AG09319 (cell line): ENCODE results near the gene CAVIN1.

Experiments used
- DNase-seq: peaks from one replicate; pipeline ENCODE4 v3.0.0-alpha.2; 2010; ENCODE audit warnings: low read depth; ENCODE audit errors: extremely low read depth
- TF ChIP-seq, protein P1 (sequence below): IDR thresholded peaks from 2 replicates; pipeline ENCODE4 v1.5.1; 2011; ENCODE audit warnings: low read depth, mild to moderate bottlenecking, inconsistent platforms, low read length, moderate library complexity

The CAVIN1 gene

DNA sequence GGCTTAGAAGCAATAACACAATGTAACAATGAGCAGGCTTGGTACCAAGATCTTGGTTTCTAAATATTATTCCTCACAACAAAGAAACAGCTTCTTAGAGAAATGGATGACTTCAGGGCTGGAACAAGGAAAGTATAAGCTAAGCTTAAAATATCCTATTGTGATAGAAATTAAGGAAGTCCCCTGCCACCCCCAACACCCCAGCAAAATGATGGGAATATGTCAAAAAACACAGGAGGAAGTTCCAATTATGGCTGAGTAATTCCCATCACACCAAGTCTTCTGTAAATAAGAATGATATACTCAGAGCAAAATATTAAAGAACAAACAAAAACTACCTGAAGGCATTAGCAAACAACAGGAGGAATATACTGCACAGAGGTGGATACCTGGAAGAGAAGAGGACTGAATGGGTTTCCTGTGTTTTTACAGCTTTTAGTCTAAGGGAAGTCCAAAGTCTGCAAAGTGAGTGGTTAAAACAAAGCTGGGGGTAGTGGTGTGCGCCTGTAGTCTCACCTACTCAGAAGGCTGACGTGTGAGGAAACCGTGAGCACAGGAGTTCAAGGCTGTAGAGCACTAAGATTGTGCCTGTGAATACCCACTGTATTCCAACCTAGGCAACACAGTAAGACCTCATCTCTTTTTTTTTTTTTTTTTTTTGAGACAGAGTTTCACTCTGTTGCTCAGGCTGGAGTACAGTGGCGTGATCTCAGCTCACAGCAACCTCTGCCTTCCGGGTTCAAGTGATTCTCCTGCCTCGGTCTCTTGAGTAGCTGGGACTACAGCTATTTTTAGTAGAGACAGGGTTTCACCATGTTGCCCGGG, 18.5 kb upstream of the CAVIN1 start:
- TF ChIP-seq, protein P1, sequence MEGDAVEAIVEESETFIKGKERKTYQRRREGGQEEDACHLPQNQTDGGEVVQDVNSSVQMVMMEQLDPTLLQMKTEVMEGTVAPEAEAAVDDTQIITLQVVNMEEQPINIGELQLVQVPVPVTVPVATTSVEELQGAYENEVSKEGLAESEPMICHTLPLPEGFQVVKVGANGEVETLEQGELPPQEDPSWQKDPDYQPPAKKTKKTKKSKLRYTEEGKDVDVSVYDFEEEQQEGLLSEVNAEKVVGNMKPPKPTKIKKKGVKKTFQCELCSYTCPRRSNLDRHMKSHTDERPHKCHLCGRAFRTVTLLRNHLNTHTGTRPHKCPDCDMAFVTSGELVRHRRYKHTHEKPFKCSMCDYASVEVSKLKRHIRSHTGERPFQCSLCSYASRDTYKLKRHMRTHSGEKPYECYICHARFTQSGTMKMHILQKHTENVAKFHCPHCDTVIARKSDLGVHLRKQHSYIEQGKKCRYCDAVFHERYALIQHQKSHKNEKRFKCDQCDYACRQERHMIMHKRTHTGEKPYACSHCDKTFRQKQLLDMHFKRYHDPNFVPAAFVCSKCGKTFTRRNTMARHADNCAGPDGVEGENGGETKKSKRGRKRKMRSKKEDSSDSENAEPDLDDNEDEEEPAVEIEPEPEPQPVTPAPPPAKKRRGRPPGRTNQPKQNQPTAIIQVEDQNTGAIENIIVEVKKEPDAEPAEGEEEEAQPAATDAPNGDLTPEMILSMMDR = no peak
- no peak for DNase-seq

DNA sequence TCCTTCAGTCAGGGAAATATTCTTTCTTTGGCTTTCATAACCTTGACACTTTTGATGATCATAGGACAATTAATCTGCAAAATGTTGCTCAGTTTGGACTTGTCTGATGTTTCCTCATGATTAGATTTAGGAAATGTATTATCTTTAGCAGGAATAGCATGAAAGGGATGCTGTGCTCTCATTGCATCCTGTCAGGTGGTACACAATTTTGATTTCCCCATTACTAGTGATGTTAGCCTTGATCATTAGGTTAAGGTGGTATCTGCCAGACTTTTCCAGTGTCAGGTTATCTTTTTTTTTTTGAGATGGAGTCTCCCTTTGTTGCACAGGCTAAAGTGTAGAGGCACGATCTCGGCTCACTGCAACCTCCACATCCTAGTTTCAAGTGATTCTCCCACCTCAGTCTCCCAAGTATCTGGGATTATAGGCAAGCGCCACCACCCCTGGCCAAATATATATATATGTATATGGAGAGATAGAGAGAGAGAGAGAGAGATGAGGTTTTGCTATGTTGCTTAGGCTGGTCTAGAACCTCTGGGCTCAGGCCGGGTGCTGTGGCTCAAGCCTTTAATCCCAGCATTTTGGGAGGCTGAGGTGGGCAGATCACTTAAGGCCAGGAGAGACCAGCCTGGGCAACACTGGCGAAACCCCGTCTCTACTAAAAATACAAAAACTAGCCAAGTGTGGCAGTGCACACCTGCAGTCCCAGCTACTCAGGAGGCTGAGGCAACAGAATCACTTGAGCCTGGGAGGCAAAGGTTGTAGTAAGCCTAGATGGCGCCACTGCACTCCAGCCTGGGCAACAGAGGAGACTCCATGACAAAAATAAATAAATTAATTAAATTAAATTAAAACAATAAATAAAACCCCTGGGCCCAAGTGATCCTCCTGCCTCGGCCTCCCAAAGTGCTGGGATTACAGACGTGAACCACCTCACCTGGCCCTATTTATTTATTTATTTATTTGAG, 15.8 kb upstream of the CAVIN1 start:
- DNase-seq = no peak

DNA sequence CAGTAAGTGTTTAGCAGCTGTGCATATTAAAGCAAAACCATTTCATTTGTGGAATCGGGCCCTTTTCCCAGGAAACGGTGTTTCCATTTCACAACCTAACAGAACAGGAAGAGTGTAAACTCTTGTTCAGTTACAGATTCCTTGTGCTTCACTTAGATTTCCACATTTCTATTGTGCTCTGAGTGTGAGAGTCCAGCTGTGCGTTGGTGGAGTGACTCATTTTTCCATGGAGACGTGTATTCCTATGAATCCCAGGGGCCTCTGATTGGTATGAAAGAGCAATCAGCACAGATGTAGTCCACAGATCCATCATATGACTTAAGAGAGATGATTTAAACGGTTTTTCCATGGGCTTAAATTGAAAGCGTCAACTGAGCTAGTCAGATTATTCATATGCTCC, 13.3 kb upstream of the CAVIN1 start:
- peak; percentile 93 for DNase-seq
- TF ChIP-seq, protein P1 = no peak

More for the DNA sequence above, 15.8 kb upstream of the CAVIN1 start:
- TF ChIP-seq, protein P1 = peak; percentile 36

DNA sequence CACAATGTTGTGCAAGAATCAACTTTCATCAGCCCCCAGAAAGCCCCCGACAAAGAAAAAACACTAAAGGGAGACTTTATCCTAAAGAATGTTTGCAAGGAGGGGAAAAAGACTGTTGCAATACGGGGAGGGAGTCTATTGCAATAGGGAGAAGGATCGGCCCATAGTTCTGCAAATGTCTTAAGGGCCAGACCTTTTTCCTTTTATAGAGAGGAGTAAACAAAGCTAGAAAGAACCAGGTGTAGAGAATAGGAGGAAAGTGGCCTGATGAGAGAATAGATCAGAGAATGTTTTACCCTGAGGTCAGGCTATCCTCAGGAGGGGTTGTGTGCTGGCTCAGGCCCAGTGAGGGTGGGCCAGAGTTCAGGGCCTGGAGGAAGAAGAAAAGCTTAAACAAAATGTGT, 8.7 kb upstream of the CAVIN1 start:
- DNase-seq = no peak
- TF ChIP-seq, protein P1 = no peak

DNA sequence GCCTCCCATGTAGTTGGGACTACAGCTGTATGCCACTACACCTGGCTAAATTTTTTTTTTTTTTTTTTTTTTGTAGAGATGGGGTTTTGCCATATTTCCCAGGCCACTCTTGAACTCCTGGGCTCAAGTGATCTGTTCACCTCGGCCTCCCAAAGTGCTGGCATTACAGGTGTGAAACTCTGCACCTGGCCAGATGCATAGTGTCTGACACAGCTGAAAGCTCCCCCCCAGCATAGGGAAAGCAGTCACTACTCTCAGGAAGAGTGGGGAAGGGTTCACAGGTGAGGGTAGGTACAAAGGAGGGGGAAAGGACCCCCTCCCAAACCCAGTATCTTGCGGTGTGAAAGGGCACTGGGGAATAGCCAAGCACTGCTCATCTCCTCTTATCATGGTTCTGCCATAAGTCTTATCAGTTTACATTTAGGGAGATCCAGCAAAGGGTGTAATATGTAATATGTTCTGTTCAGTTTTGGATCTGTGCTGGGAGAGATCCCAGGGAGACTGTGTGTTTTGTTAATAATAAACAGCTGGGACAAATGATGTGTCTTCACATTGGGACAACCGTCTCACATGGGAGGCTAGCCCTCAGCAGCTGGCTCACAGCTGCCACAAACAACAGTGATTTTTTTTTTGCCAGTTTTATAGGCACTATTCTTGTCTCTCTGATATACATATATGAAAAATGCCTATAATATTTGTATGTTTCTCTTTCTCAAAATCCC, 6.8 kb upstream of the CAVIN1 start:
- TF ChIP-seq, protein P1 = no peak
- DNase-seq = no peak

DNA sequence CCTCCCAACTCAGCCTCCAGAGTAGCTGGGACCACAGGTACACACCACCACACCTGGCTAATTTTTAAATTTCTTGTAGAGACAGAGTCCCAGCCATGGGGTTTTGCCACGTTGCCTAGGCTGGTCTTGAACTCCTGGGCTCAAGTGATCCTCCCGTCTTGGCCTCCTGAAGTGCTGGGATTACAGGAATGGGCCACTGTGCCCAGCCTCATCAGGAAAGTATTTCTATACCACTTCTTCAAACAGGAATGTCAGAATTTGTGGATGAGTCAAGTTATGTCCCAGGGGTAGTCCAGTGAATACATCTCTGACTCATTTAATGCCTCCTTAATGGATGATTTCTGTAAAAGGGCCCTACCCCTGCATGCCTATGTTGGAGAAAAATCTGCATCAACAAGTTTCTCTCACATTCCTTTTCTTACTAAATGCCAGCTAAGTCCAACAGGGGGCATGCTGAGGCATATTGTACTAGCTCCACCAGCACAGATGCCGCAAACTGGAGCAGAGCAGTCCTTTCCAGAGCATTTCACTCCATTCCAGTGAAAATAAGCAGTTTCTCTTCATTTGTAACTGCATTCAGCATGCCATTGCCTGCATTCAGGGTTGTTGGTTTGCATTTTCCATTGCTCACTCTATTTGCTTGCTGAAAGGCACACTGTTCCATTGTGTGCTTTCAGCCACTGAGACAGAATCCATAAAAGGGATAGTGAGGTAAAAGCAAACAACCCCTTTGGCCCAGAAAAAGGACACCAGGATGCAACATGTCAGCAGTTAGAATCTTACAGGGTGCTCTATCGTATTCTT, 5.3 kb upstream of the CAVIN1 start:
- DNase-seq = peak; percentile 86
- TF ChIP-seq, protein P1 = peak; percentile 72
